Nephron progenitor cell (in vitro differentiated cells): ENCODE measurements around the gene RIPOR3.

Experiments
- DNase-seq: peaks from one replicate; pipeline ENCODE4 v3.0.0; 2021
- H3K27ac Mint-ChIP-seq: 2 replicates; pipeline ENCODE4 v1.8.0; 2021; ENCODE audit warnings: mild to moderate bottlenecking, moderate library complexity, mixed read lengths
- H3K27me3 Mint-ChIP-seq: 2 replicates; pipeline ENCODE4 v1.8.0; 2021; ENCODE audit warnings: mild to moderate bottlenecking, low read depth, mixed read lengths; ENCODE audit not compliant: poor library complexity
- H3K36me3 Mint-ChIP-seq: 2 replicates; pipeline ENCODE4 v1.8.0; 2021; ENCODE audit warnings: low read depth, mixed read lengths
- H3K4me1 Mint-ChIP-seq: 2 replicates; pipeline ENCODE4 v1.8.0; 2021; ENCODE audit warnings: mixed read lengths
- H3K4me3 Mint-ChIP-seq: 2 replicates; pipeline ENCODE4 v1.8.0; 2021; ENCODE audit warnings: mild to moderate bottlenecking, moderate library complexity, mixed read lengths
- H3K9me3 Mint-ChIP-seq: 2 replicates; pipeline ENCODE4 v1.8.0; 2021; ENCODE audit warnings: mild to moderate bottlenecking, moderate library complexity, mixed read lengths
- CTCF ChIP-seq: fragments of 200-600 bp; sonication (generic); IDR thresholded peaks from 2 replicates; pipeline ENCODE4 v1.5.0; 2021; ENCODE audit warnings: antibody characterized with exemption

The RIPOR3 gene

GRCh38 chr20:50713657-50714101 is 22.3 kb upstream of the RIPOR3 start:
- H3K9me3 Mint-ChIP-seq: no peaks in the 10 kb centered on the region
- H3K36me3 Mint-ChIP-seq: no peaks in the 10 kb centered on the region
- H3K4me3 Mint-ChIP-seq: no peak overlapping the region
- H3K27ac Mint-ChIP-seq: peak overlapping the region; percentile 68
- DNase-seq: no peak
- no peak for TF ChIP-seq CTCF
- peaks cover 55% of the 10 kb centered on the region for H3K4me1 Mint-ChIP-seq
- no peaks in the 10 kb centered on the region for H3K27me3 Mint-ChIP-seq

- no peak for TF ChIP-seq CTCF
- Mint-ChIP-seq H3K36me3 (no peaks in the 10 kb centered on the region), H3K4me1 (peaks cover 49% of the 10 kb centered on the region), H3K27ac (peak overlapping the region; percentile 89), H3K9me3 (no peaks in the 10 kb centered on the region), H3K27me3 (no peaks in the 10 kb centered on the region), H3K4me3 (no peak overlapping the region)
- no peak for DNase-seq
Measured at GRCh38 chr20:50712771-50713656, 21.7 kb upstream of the RIPOR3 start.

- no peaks in the 10 kb centered on the region for H3K36me3 Mint-ChIP-seq
- no peak for TF ChIP-seq CTCF
- no peak overlapping the region for H3K4me3 Mint-ChIP-seq
- peaks cover 3% of the 10 kb centered on the region for H3K9me3 Mint-ChIP-seq
- DNase-seq: no peak
- H3K27me3 Mint-ChIP-seq: peaks cover 4% of the 10 kb centered on the region
- H3K27ac Mint-ChIP-seq: no peak overlapping the region
- peaks cover 39% of the 10 kb centered on the region for H3K4me1 Mint-ChIP-seq
Measured at GRCh38 chr20:50711113-50711825, 19.9 kb upstream of the RIPOR3 start.

GRCh38 chr20:50710492-50711063 is 19.2 kb upstream of the RIPOR3 start:
- H3K27me3 Mint-ChIP-seq: peaks cover 4% of the 10 kb centered on the region
- H3K4me1 Mint-ChIP-seq: peaks cover 39% of the 10 kb centered on the region
- no peak overlapping the region for H3K4me3 Mint-ChIP-seq
- H3K36me3 Mint-ChIP-seq: no peaks in the 10 kb centered on the region
- no peak for TF ChIP-seq CTCF
- no peak overlapping the region for H3K27ac Mint-ChIP-seq
- peaks cover 3% of the 10 kb centered on the region for H3K9me3 Mint-ChIP-seq
- DNase-seq: no peak

GRCh38 chr20:50709636-50709973 is 18.3 kb upstream of the RIPOR3 start:
- Mint-ChIP-seq H3K36me3 (no peaks in the 10 kb centered on the region), H3K4me1 (peaks cover 39% of the 10 kb centered on the region), H3K4me3 (no peak overlapping the region), H3K9me3 (peaks cover 3% of the 10 kb centered on the region), H3K27ac (no peak overlapping the region), H3K27me3 (peaks cover 4% of the 10 kb centered on the region)
- no peak for DNase-seq
- TF ChIP-seq CTCF: no peak
